MM.1S (cell line): ENCODE results near the gene PTPRN2.

Experiments used
- CTCF ChIP-seq: fragments of 300-600 bp; sonication (generic); IDR thresholded peaks from 2 replicates; pipeline ENCODE4 v1.5.1; 2016; ENCODE audit warnings: antibody characterized with exemption, low read length, mixed read lengths
- EZH2 ChIP-seq: fragments of 300-600 bp; sonication (generic); optimal IDR thresholded peaks from 2 replicates; pipeline ENCODE3; 2017; ENCODE audit warnings: low read depth, mild to moderate bottlenecking, antibody characterized with exemption, low read length, mixed read lengths

GRCh38 chr7:157650801-157651200 is 936.8 kb downstream of the PTPRN2 start:
- TF ChIP-seq CTCF (no peak), EZH2 (no peak)
